HG02870 (cell line): ENCODE data around the gene ARMC9.
A peak's percentile ranks its signal among the peaks of the same experiment; 100 is the strongest.
"Not testable (repeated sequence)": the region's sequence is repeated elsewhere in the genome, so short reads cannot be mapped to it uniquely, and the experiment has no call there.

Experiments used
- ATAC-seq: cut with Tn5 transposase; IDR thresholded peaks from one replicate; pipeline ENCODE4 v1.9.1; 2021; ENCODE audit warnings: mild to moderate bottlenecking, moderate library complexity; ENCODE audit not compliant: unreplicated experiment

The ARMC9 gene

DNA sequence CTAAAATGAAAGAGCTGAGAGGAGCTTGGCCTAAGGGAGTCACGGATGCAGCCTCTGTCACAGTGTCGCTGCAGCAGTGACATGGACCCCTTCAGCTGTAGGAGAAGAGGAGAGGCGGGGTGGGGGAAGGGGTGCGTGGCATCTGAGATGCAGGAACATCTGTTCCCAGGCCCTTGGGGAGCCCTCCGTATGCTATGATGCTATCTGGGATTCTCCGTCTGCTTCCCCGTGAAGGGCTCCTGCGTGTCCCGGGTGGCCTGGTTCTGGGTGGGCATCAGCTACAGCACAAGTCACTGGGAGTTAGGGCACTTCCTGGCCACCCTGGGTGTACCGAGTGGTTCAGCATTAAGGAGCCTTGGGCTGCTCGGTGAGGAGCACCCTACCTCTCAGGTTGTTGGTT lies 161.5 kb downstream of the ARMC9 start:
- no peak for ATAC-seq

DNA sequence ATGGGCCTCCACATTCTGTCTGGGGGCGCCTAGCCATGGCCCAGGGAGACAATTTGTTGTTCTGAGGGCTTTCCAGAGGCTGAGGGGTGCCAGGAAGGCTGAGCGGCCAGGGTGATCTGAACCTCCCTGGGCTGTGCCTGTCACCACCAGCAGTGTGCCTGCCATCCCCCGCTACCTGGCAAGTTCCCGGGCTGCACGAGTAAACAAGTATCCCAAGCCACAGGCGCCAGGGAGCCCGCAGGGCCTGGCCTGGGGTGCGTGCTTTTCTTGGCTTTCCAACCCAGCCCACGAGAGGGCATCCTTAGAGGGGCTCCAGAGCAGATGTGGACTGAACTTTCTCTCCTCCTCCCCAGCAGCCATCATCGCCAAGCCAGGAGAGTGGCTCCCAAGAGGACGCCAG lies 162.0 kb downstream of the ARMC9 start:
- no peak for ATAC-seq

DNA sequence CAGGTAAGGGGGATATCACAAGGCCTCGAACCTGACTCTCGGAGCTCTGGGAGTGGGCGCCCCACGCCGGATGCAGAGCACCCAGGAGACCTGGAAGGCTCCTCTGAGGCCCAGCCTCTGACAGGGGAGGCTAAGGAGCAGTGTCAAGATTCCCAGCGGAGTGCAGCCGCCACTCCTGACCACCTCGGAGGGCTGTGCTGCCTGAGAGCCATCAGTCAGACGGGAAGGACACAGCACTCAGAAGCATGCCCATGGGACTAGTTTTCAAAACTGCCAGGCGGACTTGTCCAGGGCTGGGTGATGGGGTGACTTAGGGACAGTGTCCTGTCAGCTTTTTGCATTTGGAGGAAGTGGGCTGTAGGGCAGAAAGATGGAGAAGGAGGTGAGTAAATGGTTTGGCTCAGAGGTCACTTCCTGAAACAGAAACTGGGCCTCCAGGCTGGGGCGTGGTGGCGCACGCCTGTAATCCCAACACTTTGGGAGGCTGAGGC lies 162.5 kb downstream of the ARMC9 start:
- no peak for ATAC-seq

DNA sequence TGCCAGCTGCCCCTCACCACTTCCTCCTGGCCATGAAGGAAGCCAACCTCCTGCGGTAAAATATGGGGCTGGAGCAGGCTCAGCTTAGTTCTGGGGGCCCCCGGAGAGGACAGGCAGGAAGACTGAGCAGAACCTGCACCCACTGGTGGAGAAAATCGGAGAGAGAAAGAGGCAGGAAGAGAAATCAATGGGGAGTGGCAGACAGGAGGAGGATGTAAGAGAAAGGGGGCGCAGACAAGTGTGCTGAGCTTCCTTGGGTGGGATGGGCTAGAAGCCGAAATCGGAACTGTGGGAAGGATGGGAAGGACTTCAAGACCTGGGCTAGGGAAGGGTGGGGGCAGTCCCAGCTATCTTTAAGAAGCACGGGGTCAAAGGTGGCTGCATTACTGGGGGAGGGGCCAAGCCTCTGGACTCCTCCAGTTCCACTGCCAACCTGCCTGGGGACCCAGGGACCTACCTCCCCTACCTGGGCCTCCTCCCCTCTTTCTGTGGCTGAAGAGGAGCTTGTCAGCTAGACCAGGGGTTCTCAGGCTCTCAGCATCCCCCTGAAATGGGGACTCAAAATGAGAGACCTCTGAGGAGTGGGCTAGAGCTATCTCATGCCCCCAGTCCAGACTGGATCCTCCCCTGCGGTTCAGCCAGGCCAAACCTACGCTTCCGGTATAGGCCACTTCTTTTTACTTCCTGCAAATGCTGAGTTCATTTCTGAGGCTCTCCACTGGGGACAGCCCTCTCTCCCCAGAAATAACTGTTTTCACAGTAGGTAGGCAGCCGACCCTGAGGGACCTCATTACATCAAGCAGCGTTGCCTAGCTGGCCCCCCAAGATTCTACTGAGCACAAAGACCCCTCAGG lies 163.5 kb downstream of the ARMC9 start:
- peak; percentile 90 for ATAC-seq

DNA sequence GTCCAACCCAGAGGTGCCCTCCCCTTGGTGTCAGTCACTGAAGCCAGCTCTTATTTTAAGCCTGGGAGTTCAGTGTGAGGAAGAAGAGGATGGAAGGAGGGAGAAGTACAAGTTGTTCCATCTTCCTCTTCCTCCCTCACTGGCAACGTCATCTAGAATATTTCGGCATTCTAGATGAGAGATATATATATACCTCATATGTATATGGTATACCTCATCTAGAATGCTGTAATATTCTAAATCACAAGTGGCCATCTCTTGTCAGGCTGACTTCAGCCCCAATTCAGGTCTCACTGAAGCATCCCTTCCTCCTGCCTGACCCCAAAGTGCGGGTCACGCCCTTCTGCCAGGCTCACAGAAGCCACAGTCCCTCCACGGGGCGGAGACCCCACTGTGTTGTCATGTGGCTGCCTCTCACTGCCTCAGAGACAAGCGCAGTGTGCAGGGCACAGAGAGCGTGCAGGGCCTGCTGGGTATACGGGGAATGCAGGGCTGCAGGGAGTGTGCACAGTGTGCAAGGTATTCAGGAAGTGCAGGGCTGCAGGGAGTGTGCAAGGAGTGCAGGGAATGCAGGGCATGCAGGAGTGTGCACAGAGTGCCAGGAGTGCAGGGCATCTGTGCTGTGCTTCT lies 164.2 kb downstream of the ARMC9 start:
- ATAC-seq = peak; percentile 13

DNA sequence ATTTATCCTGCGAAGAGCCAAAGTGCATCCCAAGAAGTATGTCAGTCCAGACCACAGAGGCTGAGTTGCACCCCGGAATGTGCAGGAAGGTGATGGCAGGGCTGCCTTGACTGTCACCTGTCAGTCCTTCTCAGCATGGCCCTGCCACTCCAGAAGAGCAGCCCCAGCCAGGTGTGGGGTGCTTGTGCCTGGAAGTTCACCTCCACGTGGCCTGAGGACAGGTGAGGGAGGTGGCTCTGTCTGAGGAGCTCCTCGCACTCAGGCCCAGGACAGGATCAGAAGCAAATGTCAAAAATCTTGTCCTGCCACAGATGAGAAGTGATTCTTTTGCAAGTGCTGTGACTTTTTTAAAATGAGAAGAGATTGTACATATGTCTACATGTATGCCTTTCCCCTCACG lies 165.6 kb downstream of the ARMC9 start:
- no peak for ATAC-seq

DNA sequence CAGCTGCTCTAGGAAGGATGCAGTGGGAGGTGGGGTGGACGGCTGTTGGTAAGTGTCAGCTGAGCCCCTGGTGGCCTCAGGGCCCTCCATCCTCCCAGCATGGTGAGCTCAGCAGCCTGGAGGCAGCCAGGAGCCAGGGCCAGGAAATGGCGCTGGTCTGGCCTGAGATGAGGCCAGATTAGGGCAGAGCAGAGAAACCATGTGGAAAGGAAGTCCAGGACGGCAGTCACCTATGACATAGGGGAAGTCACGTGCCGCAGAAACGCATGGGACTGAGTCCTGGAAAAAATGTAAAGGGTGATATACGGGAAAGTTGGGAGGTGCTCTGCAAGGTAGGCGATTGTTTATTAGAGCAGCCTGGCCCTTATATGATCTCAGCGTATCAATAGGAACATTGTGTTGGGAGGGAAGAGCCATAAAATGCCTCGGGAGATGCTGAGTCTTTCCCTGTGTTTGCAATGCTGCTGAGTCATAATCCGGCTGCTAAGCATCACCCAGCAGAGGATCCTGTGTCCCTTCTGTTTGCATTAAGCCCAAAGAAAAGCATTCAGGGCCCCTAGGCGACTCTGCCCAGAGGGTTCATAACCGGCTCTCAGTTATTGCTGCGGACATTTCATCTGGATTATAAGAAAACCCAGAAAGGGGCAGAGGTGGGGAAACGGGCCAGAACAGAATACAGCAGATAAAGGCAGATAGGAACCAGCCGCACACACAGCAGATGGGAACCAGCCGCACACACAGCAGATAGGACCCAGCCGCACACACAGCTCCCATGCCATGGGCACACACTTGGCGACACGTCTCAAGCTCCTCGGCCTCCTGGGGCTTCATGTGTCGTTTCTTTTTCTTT lies 166.8 kb downstream of the ARMC9 start:
- no peak for ATAC-seq

DNA sequence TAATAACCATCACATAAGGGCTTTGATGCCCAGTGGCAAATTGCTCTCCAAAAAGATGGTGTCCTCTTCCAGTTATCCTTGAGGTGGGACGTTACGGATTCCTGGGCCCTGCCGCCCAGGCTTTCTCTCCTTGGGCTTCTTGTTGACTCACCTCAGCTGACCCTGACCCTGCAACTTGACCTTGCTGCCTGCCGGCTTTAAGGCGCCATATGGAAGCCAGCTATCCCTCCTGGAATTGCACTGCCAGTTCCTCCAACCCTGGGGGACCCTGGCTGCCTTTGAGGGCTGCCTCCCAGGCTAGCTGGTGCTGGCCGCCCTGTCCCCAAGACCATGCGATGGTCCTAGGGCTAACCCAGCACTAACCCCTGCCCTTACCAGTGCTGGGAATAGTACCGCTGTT lies 168.7 kb downstream of the ARMC9 start:
- no peak for ATAC-seq

DNA sequence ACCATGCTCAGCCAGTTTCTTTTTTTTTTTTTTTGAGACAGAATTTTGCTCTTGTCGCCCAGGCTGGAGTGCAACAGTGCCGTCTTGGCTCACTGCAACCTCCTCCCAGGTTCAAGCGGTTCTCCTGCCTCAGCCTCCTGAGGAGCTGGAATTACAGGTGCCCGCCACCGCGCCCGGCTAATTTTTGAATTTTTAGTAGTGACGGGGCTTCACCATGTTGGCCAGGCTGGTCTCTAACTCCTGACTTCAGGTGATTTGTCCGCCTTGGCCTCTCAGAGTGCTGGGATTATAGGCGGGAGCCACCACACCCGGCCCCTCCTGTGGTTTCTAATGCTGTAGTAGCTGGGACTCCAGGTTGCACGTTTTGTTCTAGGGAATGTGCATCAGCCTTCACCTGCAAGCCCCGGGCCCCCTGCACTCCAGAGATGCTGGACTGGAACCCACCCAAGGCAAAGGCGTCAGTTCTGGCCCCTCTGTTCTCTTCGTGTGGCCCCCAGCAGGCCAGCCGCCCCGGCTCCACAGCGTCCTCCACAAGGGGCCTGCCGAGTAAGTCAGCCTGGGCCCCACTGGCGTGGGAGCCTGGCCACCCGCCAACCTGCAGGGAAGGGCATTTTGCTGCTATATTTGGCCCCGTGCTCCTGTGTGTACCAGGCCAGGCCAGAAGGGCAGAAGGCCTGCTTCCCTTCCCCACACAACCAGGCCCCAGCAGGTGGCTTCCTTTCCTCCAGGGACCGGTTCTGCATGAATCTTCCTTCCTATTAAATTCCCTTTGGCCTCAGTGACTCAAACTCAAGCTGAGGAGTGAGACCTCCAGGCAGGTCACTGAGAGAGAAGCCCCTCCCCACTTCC lies 171.4 kb downstream of the ARMC9 start:
- ATAC-seq = no peak

DNA sequence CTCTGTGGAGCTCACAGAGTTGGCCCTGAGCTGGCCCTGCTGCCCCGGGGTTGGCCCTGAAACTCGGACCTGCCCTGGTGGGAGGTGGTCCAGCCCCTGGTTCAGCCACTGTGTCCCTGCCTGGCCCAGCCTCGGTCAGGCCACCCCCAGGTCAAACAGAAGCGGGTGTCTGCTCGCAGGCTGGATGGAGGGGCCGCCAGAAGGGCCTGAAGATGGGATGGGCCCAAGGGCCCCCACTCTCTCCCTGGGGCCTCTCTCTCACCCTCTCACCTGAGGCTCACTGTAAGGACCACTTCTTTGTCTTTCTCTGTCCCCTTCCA lies 172.0 kb downstream of the ARMC9 start:
- ATAC-seq = no peak

DNA sequence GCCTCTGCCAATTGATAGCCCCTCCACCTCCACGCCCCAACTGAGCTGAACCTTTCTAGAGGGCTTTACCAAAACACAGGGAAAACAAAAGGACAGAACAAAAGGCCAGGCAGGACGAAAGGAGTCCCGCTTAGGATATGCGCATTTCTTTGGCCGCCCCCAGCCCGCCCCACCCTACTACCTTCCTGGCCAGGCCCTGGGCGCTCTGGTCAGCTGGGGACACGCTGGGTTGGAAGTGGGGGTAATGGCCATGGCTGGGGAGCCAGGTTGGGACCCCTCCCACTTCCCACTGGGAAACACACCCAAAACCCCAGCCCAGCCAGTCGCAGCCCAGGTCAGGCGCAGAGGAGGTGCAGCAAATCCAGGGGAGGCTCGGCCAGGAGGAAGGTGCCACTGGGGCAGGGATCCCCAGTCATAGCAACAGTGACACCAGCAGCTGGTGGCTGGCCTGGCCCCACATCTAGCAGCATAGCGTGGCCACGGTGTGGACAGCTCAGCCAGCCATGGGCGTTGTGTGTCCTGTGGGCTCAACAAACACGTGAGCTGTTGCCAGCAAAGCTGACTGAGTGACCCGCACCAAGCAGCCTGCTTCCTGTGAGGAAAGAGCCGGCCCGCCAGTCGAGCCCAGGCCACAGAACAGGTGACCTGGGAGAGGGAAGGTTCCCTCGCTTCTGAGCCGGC lies 172.5 kb downstream of the ARMC9 start:
- ATAC-seq = no peak

DNA sequence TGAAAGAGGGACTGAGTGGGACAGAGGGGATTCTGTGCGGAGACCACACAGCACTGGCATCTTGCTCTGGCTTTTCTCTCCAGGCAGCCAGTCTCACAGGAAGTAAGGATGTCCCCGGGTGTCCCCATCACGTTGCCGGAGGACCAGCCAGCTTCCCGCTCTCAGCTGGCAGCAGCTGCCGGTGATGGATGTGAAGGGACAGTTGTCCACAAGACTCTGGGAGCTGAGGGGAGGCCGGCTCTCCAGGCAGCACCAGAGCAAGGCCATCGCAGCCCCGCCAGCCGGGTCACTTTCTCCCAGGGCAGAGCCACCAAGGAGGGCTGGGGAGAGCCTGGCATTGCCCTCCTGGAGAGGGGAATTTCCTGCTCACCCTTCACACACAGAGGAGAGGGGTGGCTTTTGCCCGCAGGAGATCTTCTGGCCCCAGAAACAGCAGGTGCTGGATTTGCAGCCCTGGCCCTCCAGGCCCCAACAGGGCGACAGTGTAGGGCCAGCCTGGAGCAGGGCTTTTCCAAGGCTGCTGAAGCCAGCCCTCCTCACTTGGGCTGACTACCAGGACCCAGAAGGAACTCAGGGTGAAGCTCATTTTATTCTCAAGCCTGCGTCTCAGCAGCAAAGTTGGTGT lies 173.1 kb downstream of the ARMC9 start:
- ATAC-seq = no peak

DNA sequence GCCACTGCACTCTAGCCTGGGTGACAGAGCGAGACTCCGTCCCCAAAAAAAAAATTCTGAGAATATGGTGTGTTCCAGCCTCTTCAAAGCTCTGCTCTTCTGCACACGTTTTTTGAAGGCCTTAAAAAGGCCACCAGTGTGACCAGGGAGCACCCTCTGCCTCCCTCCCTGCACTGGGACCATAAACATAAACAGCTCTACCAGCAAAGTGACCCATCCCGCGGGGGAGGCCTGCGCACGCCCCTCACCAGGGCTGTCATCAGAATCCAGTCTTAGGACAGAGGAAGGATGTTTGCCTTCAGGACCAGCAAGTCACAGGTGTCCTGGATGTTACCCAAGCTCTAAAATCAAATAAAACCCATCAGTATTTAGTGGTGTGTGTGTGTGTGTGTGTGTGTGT lies 173.9 kb downstream of the ARMC9 start:
- ATAC-seq = no peak

DNA sequence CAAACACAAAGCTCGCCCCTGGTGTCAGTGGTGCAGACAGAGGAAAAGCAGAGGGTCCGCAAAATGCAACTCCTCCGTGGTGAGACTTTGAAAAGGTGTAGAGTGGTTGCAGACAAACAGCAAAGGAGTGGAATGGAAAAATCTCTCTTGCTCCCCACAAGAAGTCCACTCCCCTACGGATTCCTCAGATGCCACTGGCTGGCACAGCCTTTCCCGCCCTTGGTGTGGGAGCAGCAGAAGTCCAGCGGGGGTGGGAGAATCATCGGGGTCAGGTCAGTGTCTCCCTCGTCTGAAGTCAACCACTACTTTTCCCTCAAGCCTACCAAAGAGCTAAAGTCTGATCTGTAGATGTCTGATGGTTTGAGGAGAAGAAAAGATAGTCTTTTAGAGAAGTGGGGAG lies 174.8 kb downstream of the ARMC9 start:
- no peak for ATAC-seq

DNA sequence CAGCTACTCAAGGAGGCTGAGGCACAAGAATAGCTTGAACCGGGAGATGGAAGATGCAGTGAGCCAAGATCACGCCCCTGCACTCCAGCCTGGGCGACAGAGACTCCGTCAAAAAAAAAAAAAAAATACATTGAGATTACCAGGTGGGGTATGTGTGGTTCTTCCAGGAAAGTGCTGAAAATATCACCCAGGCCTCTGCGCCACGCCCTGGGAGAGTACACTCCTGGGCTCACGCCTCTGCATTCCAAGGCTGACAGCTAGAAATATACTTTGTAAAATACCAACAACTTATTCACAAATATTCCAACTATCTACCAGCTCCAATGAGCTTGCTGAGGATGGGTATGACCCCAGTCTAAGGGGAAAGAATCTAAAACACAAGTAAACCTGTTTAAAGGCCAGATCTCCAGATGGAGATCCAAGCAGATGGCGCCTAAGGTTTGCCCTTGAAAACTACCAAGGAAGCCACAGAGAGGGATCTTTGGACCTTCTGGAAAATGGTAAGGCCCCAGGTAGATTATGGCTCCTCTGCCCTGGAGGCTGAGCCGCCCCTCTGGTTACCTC lies 175.4 kb downstream of the ARMC9 start:
- ATAC-seq = no peak

DNA sequence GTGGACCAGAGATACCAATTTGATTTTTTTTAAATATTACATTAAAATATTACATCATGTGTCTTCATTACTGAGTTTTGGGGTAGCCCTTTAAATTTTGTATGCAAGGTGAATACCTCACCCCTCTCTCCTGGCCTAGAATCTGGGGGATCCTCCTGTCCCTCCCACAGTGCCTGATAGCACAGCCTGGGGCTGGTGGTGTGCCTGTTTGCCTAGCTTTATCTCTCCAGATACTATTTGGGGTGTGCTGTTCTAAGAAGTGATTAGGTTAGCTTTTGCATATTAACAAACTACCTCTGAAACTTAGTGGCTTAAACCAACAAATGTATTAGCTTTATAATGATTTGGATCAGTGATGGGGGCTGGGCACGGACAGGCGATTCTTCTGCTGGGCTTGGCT lies 176.3 kb downstream of the ARMC9 start:
- ATAC-seq = no peak

DNA sequence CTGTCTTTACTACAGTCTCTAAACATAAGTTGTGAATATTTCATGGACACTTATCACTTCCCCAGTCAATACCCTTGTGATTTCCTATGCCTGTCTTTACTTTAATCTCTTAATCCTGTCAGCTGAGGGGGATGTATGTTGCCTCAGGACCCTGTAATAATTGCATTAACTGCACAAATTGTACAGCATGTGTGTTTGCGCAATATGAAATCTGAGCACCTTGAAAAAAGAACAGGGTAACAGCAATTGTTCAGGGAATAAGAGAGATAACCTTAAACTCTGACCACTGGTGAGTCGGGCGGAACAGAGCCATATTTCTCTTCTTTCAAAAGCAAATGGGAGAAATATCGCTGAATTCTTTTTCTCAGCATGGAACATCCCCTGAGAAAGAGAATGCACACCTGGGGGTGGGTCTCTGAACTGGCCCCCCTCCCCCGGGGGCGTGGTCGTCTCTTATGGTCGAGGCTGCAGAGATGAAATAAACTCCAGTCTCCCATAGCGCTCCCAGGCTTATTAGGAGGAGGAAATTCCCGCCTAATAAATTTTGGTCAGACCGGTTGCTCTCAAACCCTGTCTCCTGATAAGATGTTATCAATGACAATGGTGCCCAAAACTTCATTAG lies 177.7 kb downstream of the ARMC9 start:
- ATAC-seq = not testable (repeated sequence)

DNA sequence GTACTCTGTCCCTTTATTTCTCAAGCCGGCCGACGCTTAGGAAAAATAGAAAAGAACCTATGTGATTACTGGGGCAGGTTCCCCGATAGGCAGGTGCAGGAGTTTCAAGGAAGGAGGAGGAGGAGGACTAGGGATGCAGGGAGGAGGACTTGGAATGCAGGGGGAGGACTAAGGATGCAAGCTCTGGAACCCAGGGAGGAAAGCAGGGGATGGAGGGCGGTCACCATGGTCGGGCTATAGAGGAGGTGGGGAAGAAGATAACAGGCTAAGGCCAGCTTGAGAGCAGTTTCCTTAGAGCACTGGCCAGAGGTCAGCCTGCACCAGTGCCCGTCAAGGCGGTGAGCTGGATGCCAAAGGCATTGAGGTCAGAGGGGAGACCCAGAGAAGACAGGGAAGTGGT lies 178.4 kb downstream of the ARMC9 start:
- ATAC-seq = no peak
